Natural killer cell treated with Interleukin-12 subunit alpha and Interleukin-12 subunit beta and Interleukin-15 and Interleukin-18, amount 100 ng/mL, for 72 hours (primary cell): ENCODE results near the gene KIAA1143. TPM values are rescaled to one million over a fixed set of nuclear protein-coding genes. Genes with fewer than 3 reads are reported as not detected.

ENCODE experiments used
- ATAC-seq, 2 donors: fragments of 150-1000 bp; cut with Tn5 transposase in 1 of 2; sonication (Bioruptor Pico), chemical (Tn5 transposase) in 1 of 2; 2 replicates each; pipeline ENCODE4 v1.10.0; 2021
- DNase-seq: peaks from one replicate; pipeline ENCODE4 v3.0.0; 2022; ENCODE audit warnings: low spot score
- H3K27ac Mint-ChIP-seq, 2 donors: 1 replicate in 1 of 2; 2 replicates in 1 of 2; pipeline ENCODE4 v1.8.0; 2022; ENCODE audit warnings: mixed read lengths in 2 of 2, mild to moderate bottlenecking in 1 of 2, moderate library complexity in 1 of 2
- H3K27me3 Mint-ChIP-seq, 2 donors: 1 replicate in 1 of 2; 2 replicates in 1 of 2; pipeline ENCODE4 v1.8.0; 2022; ENCODE audit warnings: mixed read lengths in 2 of 2
- H3K36me3 Mint-ChIP-seq: one replicate; pipeline ENCODE4 v1.8.0; 2022; ENCODE audit warnings: mixed read lengths
- H3K4me1 Mint-ChIP-seq, 2 donors: 1 replicate in 1 of 2; 2 replicates in 1 of 2; pipeline ENCODE4 v1.8.0; 2022; ENCODE audit warnings: low read depth in 2 of 2, mixed read lengths in 2 of 2, mild to moderate bottlenecking in 1 of 2
- H3K4me3 Mint-ChIP-seq: one replicate; pipeline ENCODE4 v1.8.0; 2022; ENCODE audit warnings: mixed read lengths
- H3K9me3 Mint-ChIP-seq: 2 replicates; pipeline ENCODE4 v1.8.0; 2022; ENCODE audit warnings: mixed read lengths
- total RNA-seq, 2 donors: library from RNA; stranded (reverse); gene quantifications; one replicate each; pipeline ENCODE4 v1.2.3, GENCODE V29; 2022

Gene KIAA1143
- total RNA-seq = 10 to 100 TPM; 11.3 to 23.6 TPM

DNA sequence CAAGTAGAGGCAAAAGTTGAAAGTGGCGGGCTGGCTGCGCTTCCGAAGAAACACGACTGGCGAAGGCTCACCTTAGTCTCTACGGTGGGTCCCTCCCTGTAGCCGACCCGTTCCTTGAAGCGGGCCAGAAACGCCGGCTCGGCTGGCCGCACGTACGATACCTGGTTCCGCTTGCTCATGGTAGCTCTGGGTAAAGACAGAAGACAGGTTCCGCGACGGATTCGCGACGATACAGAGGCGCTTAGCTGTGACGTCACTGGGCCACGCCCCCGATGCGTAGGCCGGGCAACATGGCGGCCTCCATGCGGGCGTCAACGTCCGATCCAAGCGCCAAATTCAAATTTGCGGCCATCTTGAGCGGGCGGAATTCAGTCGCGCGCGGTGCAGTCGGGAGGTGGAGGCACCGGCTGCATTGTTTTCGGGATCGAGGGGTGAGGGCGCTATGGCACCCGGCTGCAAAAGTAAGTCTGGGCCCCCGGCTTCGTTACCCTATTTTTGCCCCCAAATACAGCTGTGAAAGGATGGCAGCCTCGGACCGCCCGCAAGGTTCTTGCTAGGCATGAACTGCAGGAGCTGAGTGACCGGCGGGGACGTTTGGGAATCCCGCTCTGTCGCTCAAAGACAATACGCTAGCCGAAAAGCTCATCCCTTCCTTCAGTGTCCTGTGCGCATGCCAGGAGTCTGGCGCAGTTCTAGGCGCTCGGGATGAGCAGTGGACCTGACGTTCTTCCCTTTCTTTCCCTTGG is at the start of gene KIAA1143, which contains the start of gene KIF15:
Gene KIAA1143 (minus strand): TSS at position 196 of the 746 bp plus-strand sequence. CDS start 17 bp downstream, at position 179.
Gene KIF15 (plus strand): TSS at position 371 of the 746 bp plus-strand sequence. CDS start 72 bp downstream, at position 443.
- DNase-seq (peak; percentile 96), ATAC-seq (peak; percentile 98)
- Mint-ChIP-seq H3K27me3 (no peaks in the 10 kb centered on the region), H3K9me3 (no peaks in the 10 kb centered on the region), H3K4me1 (peaks cover 17 to 26% of the 10 kb centered on the region in 2 donors), H3K4me3 (peak within 1 kb of the TSS; percentile 91), H3K27ac (peak within 1 kb of the TSS; percentile 72 to 86), H3K36me3 (peaks cover 44% of the 10 kb centered on the region)

- Mint-ChIP-seq H3K4me3 (no peak overlapping the region), H3K9me3 (no peaks in the 10 kb centered on the region), H3K4me1 (peaks cover 0 to 3% of the 10 kb centered on the region in 2 donors), H3K27ac (no peak overlapping the region), H3K27me3 (no peaks in the 10 kb centered on the region), H3K36me3 (peaks cover 6% of the 10 kb centered on the region)
- DNase-seq (no peak), ATAC-seq (no peak)
Observed at GRCh38 chr3:44805960-44806359, 44.5 kb upstream of the KIAA1143 start.

GRCh38 chr3:44803298-44803697 is 41.9 kb upstream of the KIAA1143 start:
- DNase-seq (no peak), ATAC-seq (no peak)
- no peaks in the 10 kb centered on the region for H3K27me3 Mint-ChIP-seq
- no peak overlapping the region for H3K4me3 Mint-ChIP-seq
- H3K36me3 Mint-ChIP-seq = peaks cover 6% of the 10 kb centered on the region
- no peaks in the 10 kb centered on the region for H3K9me3 Mint-ChIP-seq
- H3K4me1 Mint-ChIP-seq = peaks cover 0 to 3% of the 10 kb centered on the region in 2 donors
- H3K27ac Mint-ChIP-seq = no peak overlapping the region

- H3K9me3 Mint-ChIP-seq = no peaks in the 10 kb centered on the region
Observed at GRCh38 chr3:44802011-44802410, 40.6 kb upstream of the KIAA1143 start.

GRCh38 chr3:44795197-44795596 is 33.8 kb upstream of the KIAA1143 start:
- no peak overlapping the region for H3K27ac Mint-ChIP-seq
- H3K9me3 Mint-ChIP-seq = no peaks in the 10 kb centered on the region

More at GRCh38 chr3:44802011-44802410, 40.6 kb upstream of the KIAA1143 start:
- Mint-ChIP-seq H3K4me1 (peaks cover 0 to 3% of the 10 kb centered on the region in 2 donors), H3K4me3 (no peak overlapping the region), H3K36me3 (peaks cover 6% of the 10 kb centered on the region), H3K27me3 (no peaks in the 10 kb centered on the region), H3K27ac (no peak overlapping the region)
- ATAC-seq = no peak
- no peak for DNase-seq

GRCh38 chr3:44782891-44783290 is 21.5 kb upstream of the KIAA1143 start:
- peaks cover 7% of the 10 kb centered on the region for H3K36me3 Mint-ChIP-seq
- no peak for ATAC-seq
- no peak for DNase-seq

More at GRCh38 chr3:44795197-44795596, 33.8 kb upstream of the KIAA1143 start:
- no peak for ATAC-seq
- Mint-ChIP-seq H3K36me3 (no peaks in the 10 kb centered on the region), H3K4me1 (no peaks in the 10 kb centered on the region), H3K27me3 (no peaks in the 10 kb centered on the region), H3K4me3 (no peak overlapping the region)
- DNase-seq = no peak

GRCh38 chr3:44772099-44772442 is 10.7 kb upstream of the KIAA1143 start:
- Mint-ChIP-seq H3K4me3 (no peak overlapping the region), H3K4me1 (no peaks in the 10 kb centered on the region), H3K9me3 (peaks cover 9% of the 10 kb centered on the region), H3K27ac (no peak overlapping the region), H3K27me3 (no peaks in the 10 kb centered on the region), H3K36me3 (peaks cover 45% of the 10 kb centered on the region)
- ATAC-seq = no peak
- no peak for DNase-seq

More at GRCh38 chr3:44782891-44783290, 21.5 kb upstream of the KIAA1143 start:
- no peaks in the 10 kb centered on the region for H3K27me3 Mint-ChIP-seq
- H3K9me3 Mint-ChIP-seq = no peaks in the 10 kb centered on the region
- H3K4me1 Mint-ChIP-seq = peaks cover 0 to 2% of the 10 kb centered on the region in 2 donors
- no peak overlapping the region for H3K27ac Mint-ChIP-seq
- no peak overlapping the region for H3K4me3 Mint-ChIP-seq

DNA sequence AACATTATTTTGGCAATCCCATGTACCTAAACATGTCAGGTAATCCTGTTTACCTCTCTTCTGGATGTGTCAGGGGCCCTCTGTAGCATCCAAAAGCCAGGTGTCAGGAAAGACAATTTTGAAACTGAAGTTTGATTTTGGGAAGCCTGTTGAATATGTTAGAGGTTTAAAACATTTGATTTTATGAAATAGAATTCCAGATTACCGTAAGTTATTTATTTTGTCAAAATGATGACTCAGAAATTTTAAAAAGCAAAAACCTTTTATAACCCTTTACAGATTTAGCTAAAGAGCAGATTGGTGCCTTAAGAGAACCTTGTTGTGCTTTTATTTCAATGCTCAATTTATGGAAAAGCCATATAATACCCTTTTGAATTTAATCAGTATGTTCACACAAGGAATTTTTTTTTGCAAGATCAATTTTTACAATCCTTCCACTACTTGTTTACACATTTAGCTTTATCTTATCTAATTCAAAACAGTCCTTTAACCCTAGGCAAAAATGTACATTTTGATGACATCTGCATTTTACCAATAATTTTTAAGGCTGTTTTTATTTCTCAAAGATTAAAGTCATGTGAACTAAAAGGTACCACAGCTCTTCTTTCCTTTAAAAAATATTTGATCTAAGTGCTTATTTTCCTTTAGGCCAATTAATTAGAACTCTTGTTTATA is 10.1 kb upstream of the KIAA1143 start:
- Mint-ChIP-seq H3K4me1 (no peaks in the 10 kb centered on the region), H3K27ac (no peak overlapping the region), H3K36me3 (peaks cover 47% of the 10 kb centered on the region), H3K9me3 (peaks cover 9% of the 10 kb centered on the region), H3K4me3 (no peak overlapping the region), H3K27me3 (no peaks in the 10 kb centered on the region)
- DNase-seq = no peak
- ATAC-seq = no peak

- Mint-ChIP-seq H3K27me3 (no peaks in the 10 kb centered on the region), H3K36me3 (peaks cover 35% of the 10 kb centered on the region), H3K4me3 (no peak overlapping the region), H3K4me1 (peaks cover 11 to 15% of the 10 kb centered on the region in 2 donors), H3K27ac (no peak overlapping the region), H3K9me3 (no peaks in the 10 kb centered on the region)
- no peak for DNase-seq
- no peak for ATAC-seq
Observed at GRCh38 chr3:44764248-44764647, 2.8 kb upstream of the KIAA1143 start.

GRCh38 chr3:44762690-44763089 is 1.3 kb upstream of the KIAA1143 start:
- peaks cover 11 to 19% of the 10 kb centered on the region in 2 donors for H3K4me1 Mint-ChIP-seq
- H3K4me3 Mint-ChIP-seq = peak overlapping the region; percentile 91
- no peaks in the 10 kb centered on the region for H3K9me3 Mint-ChIP-seq
- DNase-seq = no peak
- peak overlapping the region; percentile 72 to 86 for H3K27ac Mint-ChIP-seq
- no peaks in the 10 kb centered on the region for H3K27me3 Mint-ChIP-seq
- peaks cover 42% of the 10 kb centered on the region for H3K36me3 Mint-ChIP-seq
- no peak for ATAC-seq

DNA sequence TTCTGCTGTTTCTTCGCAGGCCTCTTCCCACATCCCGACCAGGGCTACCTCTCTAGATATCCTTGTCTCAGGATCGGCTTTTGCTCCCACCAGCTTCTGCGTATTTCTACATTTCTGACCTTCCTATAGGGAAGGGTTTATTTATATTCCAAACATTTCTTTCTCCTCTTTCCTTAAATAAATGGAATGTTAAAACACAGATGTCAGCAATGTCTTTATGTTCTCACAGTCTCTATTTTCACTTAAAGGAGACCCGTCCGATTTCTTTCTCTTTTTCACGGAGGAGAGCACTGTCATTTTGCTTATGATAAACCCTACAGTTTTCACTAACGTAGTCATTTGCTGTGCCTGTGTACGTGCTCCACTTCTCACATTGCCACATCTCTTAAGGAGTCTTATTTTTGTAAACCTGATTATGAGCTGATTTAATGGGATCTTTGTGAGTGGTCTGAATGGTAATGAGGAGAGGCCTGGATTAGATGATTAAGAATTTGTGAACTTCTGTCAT is 805 bp upstream of the KIAA1143 start:
- no peaks in the 10 kb centered on the region for H3K27me3 Mint-ChIP-seq
- H3K27ac Mint-ChIP-seq = peak overlapping the region; percentile 72 to 86
- DNase-seq (no peak), ATAC-seq (no peak)
- H3K36me3 Mint-ChIP-seq = peaks cover 44% of the 10 kb centered on the region
- peak overlapping the region; percentile 91 for H3K4me3 Mint-ChIP-seq
- H3K4me1 Mint-ChIP-seq = peaks cover 15 to 23% of the 10 kb centered on the region in 2 donors
- no peaks in the 10 kb centered on the region for H3K9me3 Mint-ChIP-seq

GRCh38 chr3:44761101-44761423 is 357 bp downstream of the KIAA1143 start:
- Mint-ChIP-seq H3K27me3 (no peaks in the 10 kb centered on the region), H3K36me3 (peaks cover 44% of the 10 kb centered on the region), H3K27ac (peak overlapping the region; percentile 72 to 86), H3K9me3 (no peaks in the 10 kb centered on the region), H3K4me1 (peaks cover 17 to 26% of the 10 kb centered on the region in 2 donors), H3K4me3 (peak overlapping the region; percentile 91)
- ATAC-seq (no peak), DNase-seq (no peak)

- peaks cover 3 to 6% of the 10 kb centered on the region in 2 donors for H3K4me1 Mint-ChIP-seq
- ATAC-seq (no peak), DNase-seq (no peak)
- peaks cover 33% of the 10 kb centered on the region for H3K9me3 Mint-ChIP-seq
- no peak overlapping the region for H3K27ac Mint-ChIP-seq
- no peak overlapping the region for H3K4me3 Mint-ChIP-seq
- H3K27me3 Mint-ChIP-seq = no peaks in the 10 kb centered on the region
- H3K36me3 Mint-ChIP-seq = peaks cover 69% of the 10 kb centered on the region
Observed at GRCh38 chr3:44734646-44735168, 26.7 kb downstream of the KIAA1143 start.
